PC-9 (cell line): ENCODE results near the gene CDC20.

Experiments used
- CTCF ChIP-seq: fragments of 200-600 bp; sonication (generic); conservative IDR thresholded peaks from 2 replicates; pipeline ENCODE4 v1.6.1; 2017; ENCODE audit warnings: mixed run types, antibody characterized with exemption, mild to moderate bottlenecking, moderate library complexity
- EZH2 ChIP-seq: fragments of 200-600 bp; sonication (generic); IDR thresholded peaks from 2 replicates; pipeline ENCODE4 v1.8.0; 2017; ENCODE audit warnings: antibody characterized with exemption, low read depth

- no peak for TF ChIP-seq CTCF
- no peak for TF ChIP-seq EZH2
Measured at GRCh38 chr1:43352881-43353280, 5.9 kb upstream of the CDC20 start.
